Measurements from ENCODE around the gene TTC27. TPM values are rescaled to one million over a fixed set of nuclear protein-coding genes. Genes with fewer than 3 reads are reported as not detected.

TTC27 gene
- total RNA-seq, 4 donors from 2014 or later, result 10.7 to 14.3 (median 12.4) TPM

DNA sequence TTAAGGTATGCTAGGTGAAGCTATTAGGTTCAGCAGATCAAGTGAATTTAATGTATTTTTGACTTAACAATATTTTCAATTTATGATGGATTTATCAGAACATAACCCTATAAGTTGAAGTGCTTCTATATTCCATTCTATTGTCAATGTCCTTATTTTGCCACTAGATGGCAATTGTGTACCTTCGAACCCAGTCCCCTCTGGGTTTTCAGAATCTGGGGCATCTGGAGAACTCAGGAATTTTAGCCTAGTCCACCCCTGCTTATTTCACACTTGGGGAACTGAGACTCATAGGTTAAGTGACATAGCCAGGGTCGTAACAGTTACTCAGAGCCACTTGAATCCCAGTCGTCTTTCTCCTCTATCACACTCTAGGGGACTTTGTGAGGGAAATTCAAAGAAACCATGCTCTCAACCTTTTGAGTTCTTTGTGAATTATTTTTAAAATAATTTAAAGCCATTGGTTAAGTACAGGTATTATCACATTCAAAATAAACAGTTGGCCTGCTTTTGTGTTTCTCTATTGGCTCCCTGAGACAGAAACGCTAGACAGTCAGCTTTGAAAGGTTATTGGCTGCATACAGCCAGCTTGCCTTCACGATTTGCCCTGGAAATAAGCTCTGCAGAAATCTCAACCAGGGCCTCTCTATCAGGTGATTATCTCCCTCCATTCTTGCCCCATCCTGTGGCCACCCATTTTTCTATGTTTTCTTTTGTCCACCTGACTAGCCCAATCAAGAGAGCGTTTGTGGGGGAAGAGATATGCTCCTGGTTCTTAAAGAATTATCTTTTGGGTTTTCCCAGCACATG lies 145.0 kb downstream of the TTC27 start:
- Histone ChIP-seq H3K9me3 (no peaks in the 10 kb centered on the region), H3K27ac (no peak overlapping the region), H3K27me3 (no peaks in the 10 kb centered on the region), H3K4me3 (no peak overlapping the region), H3K36me3 (no peaks in the 10 kb centered on the region), H3K4me1 (no peaks in the 10 kb centered on the region)
- in situ Hi-C loops (cut with MboI; ENCODE audit: low sequenced_read_pairs in 4 of 4), result loop anchor here in 3 of 4 donors (5.0 to 25.0 kb wide), 5 partner anchors 172 to 814 kb away; partner anchors contain the start of genes FAM98A (in 1 of the 3) and LTBP1 (in 1 of the 3)
- no peak for DNase-seq
- TF ChIP-seq POLR2A (IDR thresholded peaks at IDR 0.05), result no peak
- TF ChIP-seq CTCF (IDR thresholded peaks at IDR 0.05 in 4 of 5, conservative IDR thresholded peaks at IDR 0.05 in 1 of 5), result peak; percentile 48 to 65 (median 60)
- intact Hi-C loops (cut with DNase I; ENCODE audit: low total_unique reads), result loop anchor here (1.0 to 10.0 kb wide), 5 partner anchors 173 to 812 kb away; partner anchors contain the start of gene LTBP1
- ATAC-seq, result peak in 1 of 2 donors; percentile 47

DNA sequence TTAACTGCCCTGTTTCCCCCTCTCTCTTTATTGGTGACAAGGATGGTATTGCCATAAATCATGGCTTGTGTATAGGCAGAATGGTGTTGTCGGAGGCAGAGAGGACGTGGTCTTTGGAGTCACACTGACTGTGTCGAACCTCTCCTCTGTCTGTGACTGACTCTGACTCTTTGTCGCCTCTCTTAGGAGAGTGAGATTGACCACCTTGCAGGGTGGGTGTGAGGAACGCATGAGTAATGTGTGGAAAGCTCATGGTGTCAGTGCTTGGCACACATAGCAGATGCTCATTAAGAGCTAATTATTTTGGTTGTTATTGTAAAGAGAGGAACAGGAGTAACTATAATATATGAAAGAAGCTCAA lies 145.6 kb downstream of the TTC27 start:
- Histone ChIP-seq H3K9me3 (no peaks in the 10 kb centered on the region), H3K4me3 (no peak overlapping the region), H3K27ac (no peak overlapping the region), H3K27me3 (no peaks in the 10 kb centered on the region), H3K4me1 (no peaks in the 10 kb centered on the region), H3K36me3 (no peaks in the 10 kb centered on the region)
- in situ Hi-C loops (cut with MboI; ENCODE audit: low sequenced_read_pairs in 4 of 4), result loop anchor here in 3 of 4 donors (5.0 to 25.0 kb wide), 5 partner anchors 171 to 814 kb away; partner anchors contain the start of genes FAM98A (in 1 of the 3) and LTBP1 (in 1 of the 3)
- no peak for DNase-seq
- intact Hi-C loops (cut with DNase I; ENCODE audit: low total_unique reads), result loop anchor here (5.0 to 10.0 kb wide), 3 partner anchors 499 to 811 kb away; no protein-coding TSS in a partner anchor
- TF ChIP-seq CTCF (IDR thresholded peaks at IDR 0.05 in 4 of 5, conservative IDR thresholded peaks at IDR 0.05 in 1 of 5) (no peak), POLR2A (IDR thresholded peaks at IDR 0.05) (no peak)
- no peak for ATAC-seq

DNA sequence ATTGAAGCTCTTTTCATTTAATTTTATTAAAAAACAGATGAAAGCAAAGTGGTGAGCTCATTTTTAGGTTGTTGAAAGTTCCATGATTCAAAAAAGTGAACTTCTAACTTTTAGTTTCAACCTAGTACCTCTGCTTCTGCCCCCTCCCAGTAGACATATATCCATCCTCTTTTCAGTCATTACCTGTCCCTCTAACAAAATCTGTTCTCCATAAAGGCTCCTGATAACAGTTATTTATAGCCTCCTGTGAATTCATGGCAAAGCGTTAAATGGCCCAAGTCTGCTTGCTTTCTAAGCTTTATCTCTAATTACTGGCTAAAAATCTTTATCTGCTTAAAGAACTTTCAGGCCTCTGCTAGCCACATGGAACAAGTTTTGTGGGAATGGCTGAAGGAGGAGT lies 148.1 kb downstream of the TTC27 start:
- in situ Hi-C loops (cut with MboI; ENCODE audit: low sequenced_read_pairs in 4 of 4) (loop anchor here in 2 of 4 donors (10.0 to 25.0 kb wide), 4 partner anchors 169 to 811 kb away; partner anchors contain the start of genes FAM98A (in 1 of the 2) and LTBP1 (in 1 of the 2)), intact Hi-C loops (cut with DNase I; ENCODE audit: low total_unique reads) (loop anchor here (10.0 kb wide), 1 partner anchor 809 kb away; no protein-coding TSS in a partner anchor)

GRCh38 chr2:32777714-32778113 lies 149.9 kb downstream of the TTC27 start:
- H3K27me3 ChIP-seq, result no peaks in the 10 kb centered on the region
- H3K4me3 ChIP-seq, result no peak overlapping the region
- H3K4me1 ChIP-seq, result no peaks in the 10 kb centered on the region
- in situ Hi-C loops (cut with MboI; ENCODE audit: low sequenced_read_pairs in 4 of 4) (loop anchor here in 2 of 4 donors (10.0 to 25.0 kb wide), 4 partner anchors 167 to 810 kb away; partner anchors contain the start of genes FAM98A (in 1 of the 2) and LTBP1 (in 1 of the 2)), intact Hi-C loops (cut with DNase I; ENCODE audit: low total_unique reads) (loop anchor here (10.0 kb wide), 1 partner anchor 807 kb away; no protein-coding TSS in a partner anchor)
- peaks cover 0 to 8% (median 0%) of the 10 kb centered on the region in 3 donors for H3K9me3 ChIP-seq
- H3K36me3 ChIP-seq, result peaks cover 0 to 8% of the 10 kb centered on the region in 2 donors
- ATAC-seq (no peak), DNase-seq (no peak)
- no peak overlapping the region for H3K27ac ChIP-seq
- TF ChIP-seq CTCF (IDR thresholded peaks at IDR 0.05 in 4 of 5, conservative IDR thresholded peaks at IDR 0.05 in 1 of 5), result no peak

More for the DNA sequence above, 148.1 kb downstream of the TTC27 start:
- TF ChIP-seq CTCF (IDR thresholded peaks at IDR 0.05 in 4 of 5, conservative IDR thresholded peaks at IDR 0.05 in 1 of 5) (no peak), POLR2A (IDR thresholded peaks at IDR 0.05) (no peak)
- ATAC-seq (no peak), DNase-seq (no peak)
- peaks cover 0 to 2% (median 0%) of the 10 kb centered on the region in 3 donors for H3K9me3 ChIP-seq
- no peak overlapping the region for H3K27ac ChIP-seq
- H3K4me3 ChIP-seq, result no peak overlapping the region
- no peaks in the 10 kb centered on the region for H3K27me3 ChIP-seq
- H3K4me1 ChIP-seq, result no peaks in the 10 kb centered on the region
- peaks cover 0 to 3% of the 10 kb centered on the region in 2 donors for H3K36me3 ChIP-seq

Data from gastrocnemius medialis (tissue), 4 donors.